ENCODE measurements around the gene NUBPL. TPM values are rescaled to one million over a fixed set of nuclear protein-coding genes. Genes with fewer than 3 reads are reported as not detected.

NUBPL gene
- total RNA-seq, 1 experiment from 2014 or later = 5.7 TPM

DNA sequence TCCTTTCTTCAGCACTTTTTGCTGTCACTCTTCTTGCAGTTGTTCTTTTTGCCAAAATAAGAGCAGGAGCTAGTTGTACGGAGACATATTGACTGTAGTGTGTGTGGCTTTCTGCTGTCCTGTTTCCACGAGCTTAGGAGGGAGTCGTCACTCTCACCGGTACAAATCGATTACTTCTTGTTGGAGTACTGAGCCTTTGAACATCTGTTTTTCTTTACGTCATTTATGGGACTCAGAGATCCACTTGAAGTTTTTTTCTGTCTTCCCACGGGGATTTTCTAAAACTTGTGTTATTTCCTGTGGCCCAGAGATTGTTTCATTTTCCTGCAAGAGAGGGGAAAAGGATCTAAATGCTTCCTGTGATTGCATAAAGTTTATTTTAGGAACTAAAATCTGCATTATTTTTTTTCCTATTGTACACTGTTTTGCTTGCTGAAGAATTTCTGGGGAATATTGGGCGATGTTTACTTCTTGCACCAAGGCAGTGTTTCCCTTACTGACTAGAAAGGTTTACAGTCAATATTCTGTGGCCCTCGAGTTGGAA lies 316.1 kb downstream of the NUBPL start:
- H3K4me3 ChIP-seq (ENCODE audit: low read depth in 2 of 2, low read length in 2 of 2) = peak overlapping the region in 1 of 2 experiments; percentile 37; a peak in 2 of 4 replicates
- ChIA-PET CTCF (no interaction called here), POLR2A (interaction anchor here (0.7 kb wide), 1 partner anchor 42 kb away, joined by 4 read pairs; no protein-coding TSS in a partner anchor)
- no peaks in the 10 kb centered on the region for H3K4me1 ChIP-seq (ENCODE audit: control insufficient read depth, insufficient read depth, low read length)
- DNase-seq (ENCODE audit: low read depth, low spot score) (no peak), ATAC-seq (no peak)
- no peaks in the 10 kb centered on the region for H3K27me3 ChIP-seq (ENCODE audit: control insufficient read depth, insufficient read depth, low read length)
- no peak overlapping the region for H3K27ac ChIP-seq (ENCODE audit: low read length)
- intact Hi-C loops (cut with micrococcal nuclease; ENCODE audit: unreplicated experiment) = no loop called here
- no peaks in the 10 kb centered on the region for H3K9me3 ChIP-seq (ENCODE audit: control insufficient read depth, insufficient read depth, low read depth, low read length)
- in situ Hi-C loops (cut with HindIII; ENCODE audit: low pct_unique_long_range_greater_than_20kb, low sequenced_read_pairs) = no loop called here
- TF ChIP-seq, protein P1, sequence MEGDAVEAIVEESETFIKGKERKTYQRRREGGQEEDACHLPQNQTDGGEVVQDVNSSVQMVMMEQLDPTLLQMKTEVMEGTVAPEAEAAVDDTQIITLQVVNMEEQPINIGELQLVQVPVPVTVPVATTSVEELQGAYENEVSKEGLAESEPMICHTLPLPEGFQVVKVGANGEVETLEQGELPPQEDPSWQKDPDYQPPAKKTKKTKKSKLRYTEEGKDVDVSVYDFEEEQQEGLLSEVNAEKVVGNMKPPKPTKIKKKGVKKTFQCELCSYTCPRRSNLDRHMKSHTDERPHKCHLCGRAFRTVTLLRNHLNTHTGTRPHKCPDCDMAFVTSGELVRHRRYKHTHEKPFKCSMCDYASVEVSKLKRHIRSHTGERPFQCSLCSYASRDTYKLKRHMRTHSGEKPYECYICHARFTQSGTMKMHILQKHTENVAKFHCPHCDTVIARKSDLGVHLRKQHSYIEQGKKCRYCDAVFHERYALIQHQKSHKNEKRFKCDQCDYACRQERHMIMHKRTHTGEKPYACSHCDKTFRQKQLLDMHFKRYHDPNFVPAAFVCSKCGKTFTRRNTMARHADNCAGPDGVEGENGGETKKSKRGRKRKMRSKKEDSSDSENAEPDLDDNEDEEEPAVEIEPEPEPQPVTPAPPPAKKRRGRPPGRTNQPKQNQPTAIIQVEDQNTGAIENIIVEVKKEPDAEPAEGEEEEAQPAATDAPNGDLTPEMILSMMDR (IDR thresholded peaks at IDR 0.05) = no peak
- no peak for TF ChIP-seq POLR2AphosphoS5 (IDR thresholded peaks at IDR 0.05; ENCODE audit: low read depth, low read length)
- no peak for TF ChIP-seq TCF7L2 (IDR thresholded peaks at IDR 0.05; ENCODE audit: low read depth, low read length)
- TF ChIP-seq SIN3A (IDR thresholded peaks at IDR 0.05; ENCODE audit: borderline replicate concordance, insufficient read depth, low read depth, low read length) = no peak
- TF ChIP-seq, protein P2, sequence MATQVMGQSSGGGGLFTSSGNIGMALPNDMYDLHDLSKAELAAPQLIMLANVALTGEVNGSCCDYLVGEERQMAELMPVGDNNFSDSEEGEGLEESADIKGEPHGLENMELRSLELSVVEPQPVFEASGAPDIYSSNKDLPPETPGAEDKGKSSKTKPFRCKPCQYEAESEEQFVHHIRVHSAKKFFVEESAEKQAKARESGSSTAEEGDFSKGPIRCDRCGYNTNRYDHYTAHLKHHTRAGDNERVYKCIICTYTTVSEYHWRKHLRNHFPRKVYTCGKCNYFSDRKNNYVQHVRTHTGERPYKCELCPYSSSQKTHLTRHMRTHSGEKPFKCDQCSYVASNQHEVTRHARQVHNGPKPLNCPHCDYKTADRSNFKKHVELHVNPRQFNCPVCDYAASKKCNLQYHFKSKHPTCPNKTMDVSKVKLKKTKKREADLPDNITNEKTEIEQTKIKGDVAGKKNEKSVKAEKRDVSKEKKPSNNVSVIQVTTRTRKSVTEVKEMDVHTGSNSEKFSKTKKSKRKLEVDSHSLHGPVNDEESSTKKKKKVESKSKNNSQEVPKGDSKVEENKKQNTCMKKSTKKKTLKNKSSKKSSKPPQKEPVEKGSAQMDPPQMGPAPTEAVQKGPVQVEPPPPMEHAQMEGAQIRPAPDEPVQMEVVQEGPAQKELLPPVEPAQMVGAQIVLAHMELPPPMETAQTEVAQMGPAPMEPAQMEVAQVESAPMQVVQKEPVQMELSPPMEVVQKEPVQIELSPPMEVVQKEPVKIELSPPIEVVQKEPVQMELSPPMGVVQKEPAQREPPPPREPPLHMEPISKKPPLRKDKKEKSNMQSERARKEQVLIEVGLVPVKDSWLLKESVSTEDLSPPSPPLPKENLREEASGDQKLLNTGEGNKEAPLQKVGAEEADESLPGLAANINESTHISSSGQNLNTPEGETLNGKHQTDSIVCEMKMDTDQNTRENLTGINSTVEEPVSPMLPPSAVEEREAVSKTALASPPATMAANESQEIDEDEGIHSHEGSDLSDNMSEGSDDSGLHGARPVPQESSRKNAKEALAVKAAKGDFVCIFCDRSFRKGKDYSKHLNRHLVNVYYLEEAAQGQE (IDR thresholded peaks at IDR 0.05; ENCODE audit: insufficient read depth in 1 of 2, low read depth in 2 of 2, low read length in 1 of 2) = no peak
- H3K36me3 ChIP-seq (ENCODE audit: control insufficient read depth, insufficient read depth, low read length) = no peaks in the 10 kb centered on the region
- BruUV-seq (replicated peaks) = no TSS peak

DNA sequence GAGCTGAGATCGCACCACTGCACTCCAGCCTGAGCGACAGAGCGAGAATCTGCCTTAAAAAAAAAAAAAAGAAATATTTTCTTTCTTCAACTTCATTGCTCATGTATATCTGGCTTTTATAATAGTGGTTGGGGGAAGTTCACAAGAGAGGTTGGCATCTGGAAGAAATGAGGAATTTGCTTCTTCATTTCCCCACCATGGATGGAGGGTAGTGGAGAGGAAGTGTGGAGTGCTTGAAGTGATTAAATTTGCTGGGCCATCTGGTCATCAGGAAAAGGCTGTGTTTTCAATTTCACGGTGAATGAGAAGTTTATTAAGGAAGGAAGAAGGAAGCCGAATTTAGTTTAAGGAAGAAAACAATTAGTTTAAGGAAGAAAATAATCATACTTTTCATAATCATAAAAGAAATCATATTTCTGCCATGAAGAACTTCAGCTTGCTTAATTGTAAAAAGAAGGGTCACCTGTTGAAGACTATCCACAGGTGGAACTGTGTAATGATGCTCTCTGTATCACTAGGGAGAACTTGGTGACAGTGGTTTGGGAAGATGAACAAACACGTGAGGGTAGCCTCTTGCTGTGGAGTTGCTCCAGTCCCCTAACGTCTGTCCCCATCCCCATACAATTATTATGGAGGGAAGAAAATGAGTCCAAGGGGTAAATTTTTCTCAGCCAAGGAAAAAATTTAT lies 318.6 kb downstream of the NUBPL start:
- ChIA-PET POLR2A (no interaction called here), CTCF (no interaction called here)
- no peak for ATAC-seq
- Histone ChIP-seq H3K27ac (ENCODE audit: low read length) (no peak overlapping the region), H3K27me3 (ENCODE audit: control insufficient read depth, insufficient read depth, low read length) (no peaks in the 10 kb centered on the region), H3K9me3 (ENCODE audit: control insufficient read depth, insufficient read depth, low read depth, low read length) (no peaks in the 10 kb centered on the region), H3K4me3 (ENCODE audit: low read depth in 2 of 2, low read length in 2 of 2) (no peak overlapping the region), H3K4me1 (ENCODE audit: control insufficient read depth, insufficient read depth, low read length) (no peaks in the 10 kb centered on the region), H3K36me3 (ENCODE audit: control insufficient read depth, insufficient read depth, low read length) (no peaks in the 10 kb centered on the region)
- no TSS peak for BruUV-seq (replicated peaks)
- in situ Hi-C loops (cut with HindIII; ENCODE audit: low pct_unique_long_range_greater_than_20kb, low sequenced_read_pairs) (no loop called here), intact Hi-C loops (cut with micrococcal nuclease; ENCODE audit: unreplicated experiment) (no loop called here)
- TF ChIP-seq, protein P2 (IDR thresholded peaks at IDR 0.05; ENCODE audit: insufficient read depth in 1 of 2, low read depth in 2 of 2, low read length in 1 of 2) = no peak
- TF ChIP-seq TCF7L2 (IDR thresholded peaks at IDR 0.05; ENCODE audit: low read depth, low read length) = no peak
- TF ChIP-seq, protein P1 (IDR thresholded peaks at IDR 0.05) = no peak
- no peak for TF ChIP-seq SIN3A (IDR thresholded peaks at IDR 0.05; ENCODE audit: borderline replicate concordance, insufficient read depth, low read depth, low read length)
- no peak for TF ChIP-seq POLR2AphosphoS5 (IDR thresholded peaks at IDR 0.05; ENCODE audit: low read depth, low read length)
- no peak for DNase-seq (ENCODE audit: low read depth, low spot score)
